NB4 (cell line): Measurements from ENCODE around the gene KIF3A.

Experiments used
- DNase-seq: peaks from one replicate; pipeline ENCODE4 v3.0.0; 2010; ENCODE audit warnings: low read depth
- H3K4me3 ChIP-seq: one replicate; pipeline ENCODE4 v1.5.1; 2011; ENCODE audit warnings: mild to moderate bottlenecking, low read depth, low read length, moderate library complexity
- CTCF ChIP-seq: IDR thresholded peaks from one replicate; pipeline ENCODE4 v1.5.1; 2012; ENCODE audit warnings: low read depth, low read length
- MYC ChIP-seq: IDR thresholded peaks from 2 replicates; pipeline ENCODE4 v1.6.1; 2011; ENCODE audit warnings: low read depth, low read length
- POLR2A ChIP-seq: IDR thresholded peaks from 2 replicates; pipeline ENCODE4 v1.6.1; 2011; ENCODE audit warnings: mild to moderate bottlenecking; ENCODE audit not compliant: insufficient read length; ENCODE audit errors: extremely low read depth
- TF ChIP-seq, protein P1 (sequence below): IDR thresholded peaks from 2 replicates; pipeline ENCODE4 v1.6.1; 2011; ENCODE audit warnings: low read depth, low read length

Gene KIF3A

GRCh38 chr5:132746592-132746953 lies 9.2 kb upstream of the KIF3A start:
- peak overlapping the region; percentile 32 for H3K4me3 ChIP-seq
- TF ChIP-seq, protein P1, sequence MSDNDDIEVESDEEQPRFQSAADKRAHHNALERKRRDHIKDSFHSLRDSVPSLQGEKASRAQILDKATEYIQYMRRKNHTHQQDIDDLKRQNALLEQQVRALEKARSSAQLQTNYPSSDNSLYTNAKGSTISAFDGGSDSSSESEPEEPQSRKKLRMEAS, result no peak
- no peak for TF ChIP-seq POLR2A
- TF ChIP-seq MYC, result no peak
- no peak for TF ChIP-seq CTCF
- DNase-seq, result no peak

DNA sequence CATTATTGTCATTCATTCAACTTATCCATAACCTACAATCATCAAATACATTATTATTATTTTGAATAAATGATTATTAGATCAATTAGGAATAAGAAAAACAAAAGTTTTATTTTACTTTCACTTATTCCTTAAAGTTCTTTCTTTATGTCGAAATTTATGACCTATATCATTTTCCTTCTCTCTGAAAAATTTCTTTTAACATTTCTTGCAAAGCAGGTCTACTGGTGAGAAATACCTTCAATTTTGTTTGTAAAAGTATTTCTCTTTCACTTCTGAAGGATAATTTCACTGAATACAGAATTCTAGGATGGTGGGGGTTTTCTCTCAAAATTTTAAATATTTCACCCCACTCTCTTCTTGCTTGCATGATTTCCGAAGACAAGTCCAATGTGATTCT lies 7.3 kb upstream of the KIF3A start:
- TF ChIP-seq MYC (no peak), CTCF (no peak), POLR2A (no peak)
- TF ChIP-seq, protein P1, result no peak
- DNase-seq, result no peak

GRCh38 chr5:132742626-132743025 lies 5.3 kb upstream of the KIF3A start:
- no peak overlapping the region for H3K4me3 ChIP-seq
- TF ChIP-seq, protein P1, result no peak
- TF ChIP-seq CTCF, result no peak
- no peak for TF ChIP-seq MYC
- no peak for TF ChIP-seq POLR2A
- DNase-seq, result no peak

More for the DNA sequence above, 7.3 kb upstream of the KIF3A start:
- H3K4me3 ChIP-seq, result no peak overlapping the region

DNA sequence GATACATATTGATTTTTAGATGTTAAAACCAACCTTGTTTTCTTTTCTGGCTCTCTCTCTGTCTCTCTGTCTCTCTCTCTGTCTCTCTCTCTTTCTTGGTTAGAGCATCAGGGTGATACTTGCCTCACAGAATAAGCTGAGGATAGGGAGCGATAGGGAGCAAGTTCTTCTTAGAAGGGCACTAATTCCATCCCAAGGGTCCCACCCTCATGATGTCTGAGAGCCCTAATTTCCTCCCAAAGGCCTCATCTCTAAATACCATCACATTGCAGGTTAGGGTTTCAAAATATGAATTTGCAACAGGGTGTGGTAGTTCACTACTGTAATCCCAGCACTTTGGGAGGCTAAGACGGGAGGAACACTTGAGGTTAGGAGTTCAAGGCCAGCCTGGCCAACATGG lies 4.8 kb upstream of the KIF3A start:
- no peak for DNase-seq
- TF ChIP-seq, protein P1, result no peak
- TF ChIP-seq POLR2A (no peak), MYC (no peak), CTCF (no peak)
- no peak overlapping the region for H3K4me3 ChIP-seq

- DNase-seq, result no peak
- TF ChIP-seq MYC, result no peak
- TF ChIP-seq, protein P1, result no peak
- no peak for TF ChIP-seq CTCF
- no peak for TF ChIP-seq POLR2A
- H3K4me3 ChIP-seq, result no peak overlapping the region
Observed at GRCh38 chr5:132739232-132739631, 1.9 kb upstream of the KIF3A start.
